HG03575 (cell line): ENCODE results near the gene CSNK1G2.

Experiments used
- ATAC-seq: cut with Tn5 transposase; IDR thresholded peaks from one replicate; pipeline ENCODE4 v1.9.1; 2021; ENCODE audit not compliant: unreplicated experiment, insufficient number of reproducible peaks, low FRiP score; ENCODE audit errors: extremely low read depth

CSNK1G2 gene

GRCh38 chr19:1999856-2000515 is 59.0 kb downstream of the CSNK1G2 start:
- ATAC-seq = no peak

- no peak for ATAC-seq
Observed at GRCh38 chr19:2003874-2004273, 62.9 kb downstream of the CSNK1G2 start.

GRCh38 chr19:2010135-2010668 is 69.2 kb downstream of the CSNK1G2 start:
- no peak for ATAC-seq

- no peak for ATAC-seq
Observed at GRCh38 chr19:2011169-2011568, 70.2 kb downstream of the CSNK1G2 start.

- no peak for ATAC-seq
Observed at GRCh38 chr19:2012941-2013682, 72.1 kb downstream of the CSNK1G2 start.

- ATAC-seq = no peak
Observed at GRCh38 chr19:2013683-2013961, 72.7 kb downstream of the CSNK1G2 start.

- no peak for ATAC-seq
Observed at GRCh38 chr19:2014131-2014571, 73.2 kb downstream of the CSNK1G2 start.

GRCh38 chr19:2014731-2015607 is 74.0 kb downstream of the CSNK1G2 start:
- ATAC-seq = no peak

- no peak for ATAC-seq
Observed at GRCh38 chr19:2015608-2015950, 74.6 kb downstream of the CSNK1G2 start, which contains the start of gene BTBD2. Gene BTBD2 (minus strand): TSS chr19:2015714. CDS start chr19:2015703, 11 bp downstream.

- ATAC-seq = no peak
Observed at GRCh38 chr19:2016041-2016807, 75.3 kb downstream of the CSNK1G2 start.

GRCh38 chr19:2018752-2019151 is 77.8 kb downstream of the CSNK1G2 start:
- no peak for ATAC-seq

GRCh38 chr19:2021453-2022140 is 80.6 kb downstream of the CSNK1G2 start:
- no peak for ATAC-seq

GRCh38 chr19:2022289-2022688 is 81.3 kb downstream of the CSNK1G2 start:
- ATAC-seq = no peak

- ATAC-seq = no peak
Observed at GRCh38 chr19:2026770-2027169, 85.8 kb downstream of the CSNK1G2 start.

- no peak for ATAC-seq
Observed at GRCh38 chr19:2027361-2027760, 86.4 kb downstream of the CSNK1G2 start.
